ENCODE data around the gene ST3GAL6.

ST3GAL6 gene

DNA sequence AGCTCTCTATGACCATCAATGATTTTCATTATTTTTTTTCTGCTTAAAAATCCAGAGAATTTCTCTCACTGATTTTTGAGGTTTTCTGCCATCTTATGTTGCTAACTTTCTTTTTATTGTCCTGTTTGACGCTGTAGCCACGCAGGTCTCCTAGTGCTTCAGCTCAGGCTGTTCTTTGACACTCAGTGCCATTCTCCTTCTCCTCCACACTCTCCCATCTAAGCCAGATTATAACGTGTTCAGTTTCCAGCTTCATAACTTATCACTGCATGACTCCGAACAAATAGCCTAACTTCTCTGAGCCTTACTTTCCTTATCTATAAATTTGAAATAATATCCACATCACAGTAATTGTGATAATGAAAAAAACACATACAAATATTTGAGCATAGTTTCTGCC is 22.8 kb upstream of the ST3GAL6 start:
- DNase-seq (ENCODE audit: low read depth): no peak

DNA sequence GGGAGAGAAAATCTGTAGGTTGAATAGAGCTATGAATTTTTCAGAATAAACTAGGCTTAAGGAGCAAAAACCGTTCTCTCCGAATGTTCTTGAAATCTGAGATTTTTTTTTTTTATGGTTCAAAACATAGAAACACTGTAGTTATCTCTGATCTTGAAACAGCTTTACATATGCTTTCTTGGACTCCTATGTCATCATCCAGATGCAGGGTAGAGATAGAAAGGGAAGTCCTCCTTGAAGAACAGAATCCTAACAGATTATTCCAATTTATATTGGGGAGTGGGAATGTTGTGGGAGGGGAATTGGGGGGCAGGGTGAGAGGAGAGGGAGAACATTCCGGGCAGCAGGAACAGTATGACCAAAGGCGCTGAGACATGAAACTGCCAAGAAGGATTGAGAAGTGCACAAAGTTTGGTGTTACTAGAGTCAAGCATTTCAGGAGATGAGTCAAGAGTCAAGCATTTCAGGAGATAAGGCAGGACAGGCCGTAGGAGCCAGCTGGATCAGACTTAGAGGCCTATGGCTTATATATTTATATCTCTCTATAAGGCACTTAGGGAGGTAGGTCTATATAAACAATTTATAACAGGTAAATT is 21.9 kb upstream of the ST3GAL6 start:
- DNase-seq (ENCODE audit: low read depth): no peak

GRCh38 chr3:98743071-98743470 is 20.1 kb upstream of the ST3GAL6 start:
- no peak for DNase-seq (ENCODE audit: low read depth)

DNA sequence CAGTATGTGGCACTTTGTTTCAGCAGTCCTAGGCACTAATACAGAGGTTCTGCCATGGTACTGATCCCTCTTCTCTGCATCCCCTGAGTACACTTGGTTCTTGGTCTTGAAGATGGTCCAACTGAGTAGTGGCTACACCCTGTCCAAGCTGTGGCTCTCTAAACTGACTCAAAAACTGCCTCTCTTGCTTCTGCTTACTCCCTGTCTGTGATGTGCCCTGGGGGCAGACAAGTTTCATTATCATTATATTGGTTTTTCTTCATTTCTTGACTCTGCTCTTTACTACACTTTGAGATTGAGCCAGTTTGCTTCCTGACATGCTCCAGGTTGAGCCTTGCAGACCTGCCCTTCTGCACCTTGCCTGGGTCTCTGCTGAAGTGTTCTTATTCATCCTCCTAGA is 18.9 kb upstream of the ST3GAL6 start:
- DNase-seq (ENCODE audit: low read depth): no peak

DNA sequence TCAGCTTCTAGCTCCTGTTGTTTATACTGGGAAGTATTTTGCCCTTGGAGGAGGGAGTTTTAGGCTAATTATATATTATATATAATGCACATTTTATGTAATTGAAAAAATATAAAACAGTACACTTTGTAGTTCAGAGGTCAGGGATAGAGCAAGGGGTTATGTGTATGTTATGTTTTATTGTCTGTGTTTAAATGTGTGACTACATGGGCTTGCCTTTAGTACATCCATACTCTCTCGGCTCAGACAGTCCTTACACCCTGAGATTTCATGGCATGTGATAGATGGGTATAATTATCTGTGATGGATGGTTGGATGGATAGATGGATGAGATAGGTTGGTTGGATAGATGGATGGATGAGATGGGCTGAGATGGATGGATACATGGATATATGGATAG is 17.4 kb upstream of the ST3GAL6 start:
- no peak for DNase-seq (ENCODE audit: low read depth)

- no peak for DNase-seq (ENCODE audit: low read depth)
Observed at GRCh38 chr3:98746122-98746521, 17.0 kb upstream of the ST3GAL6 start.

DNA sequence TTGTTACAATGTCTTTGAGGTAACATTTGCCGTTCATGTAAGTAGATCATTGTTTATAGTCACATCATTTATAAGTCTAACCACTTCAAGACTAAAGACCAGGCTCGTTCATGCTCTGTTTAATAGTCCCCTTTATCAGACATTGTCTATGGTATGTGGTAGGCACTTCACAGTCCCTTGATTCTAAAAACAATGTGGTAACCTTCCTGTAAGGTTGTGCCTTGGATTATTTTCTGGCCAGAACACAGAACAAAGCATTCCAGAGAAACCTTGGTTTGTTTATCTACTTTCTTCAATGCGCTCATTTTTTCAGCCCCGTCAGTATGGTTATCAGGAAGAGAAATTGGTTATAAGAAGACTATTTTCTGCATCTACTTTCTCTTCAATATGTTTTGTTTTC is 16.3 kb upstream of the ST3GAL6 start:
- no peak for DNase-seq (ENCODE audit: low read depth)

DNA sequence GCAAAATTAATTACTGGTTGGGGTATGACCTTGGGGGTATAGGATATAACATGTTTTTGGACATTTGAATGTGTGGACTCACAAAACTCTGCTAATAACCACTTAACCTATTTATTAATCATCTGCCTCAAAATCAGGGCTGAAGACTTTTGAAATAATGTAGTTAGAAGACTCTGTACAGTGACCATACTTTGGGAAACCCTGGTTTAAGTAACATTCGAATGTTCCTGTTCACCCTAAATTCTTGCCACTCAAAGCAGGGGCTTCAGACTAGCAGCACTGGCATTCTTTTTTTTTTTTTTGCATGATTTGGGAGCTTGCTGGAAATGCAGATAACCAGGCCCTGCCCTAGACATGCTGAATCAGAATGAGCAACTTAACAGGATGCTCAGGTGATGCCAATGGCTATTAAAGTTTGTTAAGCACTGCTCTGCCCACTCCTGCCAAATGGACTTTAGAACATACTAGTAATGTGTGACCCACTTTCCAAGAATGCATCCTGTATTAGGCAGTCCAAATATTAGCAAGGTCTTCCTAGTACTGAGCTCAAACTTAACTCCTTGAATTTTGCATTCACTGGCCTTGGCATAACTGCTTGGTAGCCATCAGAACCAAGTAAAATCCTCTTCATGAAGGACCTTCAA is 12.7 kb upstream of the ST3GAL6 start:
- no peak for DNase-seq (ENCODE audit: low read depth)

DNA sequence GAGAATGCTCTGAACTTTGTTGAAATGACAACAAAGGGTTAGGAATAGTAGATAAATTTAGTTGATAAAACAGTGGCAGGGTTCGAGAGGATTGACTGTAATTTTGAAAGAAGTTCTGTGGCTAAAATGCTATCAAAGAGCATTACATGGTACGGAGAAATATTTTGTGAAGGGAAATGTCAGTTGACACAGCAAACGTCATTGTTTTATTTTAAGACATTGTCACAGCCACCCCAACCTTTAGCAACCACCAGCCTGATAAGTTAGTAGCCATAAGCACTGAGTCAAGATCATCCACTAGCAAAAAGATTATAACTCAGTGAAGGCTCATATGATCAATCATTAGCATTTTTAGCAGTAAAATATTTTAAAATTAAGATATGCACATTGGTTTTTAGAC is 8.7 kb upstream of the ST3GAL6 start:
- DNase-seq (ENCODE audit: low read depth): no peak

DNA sequence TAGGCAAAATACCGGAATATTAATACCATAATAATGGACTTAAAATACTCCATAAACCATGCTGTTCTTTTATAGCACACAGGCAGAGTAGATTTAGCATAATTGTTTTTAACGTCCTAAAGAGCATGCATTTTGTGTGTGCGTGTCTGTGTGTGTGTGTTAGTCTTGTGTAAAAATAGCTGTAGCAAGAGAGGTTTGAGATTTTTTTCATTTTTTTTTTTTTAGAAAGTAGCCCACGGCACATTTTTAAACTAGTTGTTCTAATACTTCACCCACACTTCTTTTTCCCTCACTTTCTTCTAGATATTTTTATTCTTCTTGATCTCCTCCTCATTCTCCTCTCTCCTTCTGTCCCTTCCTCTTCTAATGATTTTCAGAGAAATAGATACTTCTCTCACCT is 7.5 kb upstream of the ST3GAL6 start:
- no peak for DNase-seq (ENCODE audit: low read depth)

DNA sequence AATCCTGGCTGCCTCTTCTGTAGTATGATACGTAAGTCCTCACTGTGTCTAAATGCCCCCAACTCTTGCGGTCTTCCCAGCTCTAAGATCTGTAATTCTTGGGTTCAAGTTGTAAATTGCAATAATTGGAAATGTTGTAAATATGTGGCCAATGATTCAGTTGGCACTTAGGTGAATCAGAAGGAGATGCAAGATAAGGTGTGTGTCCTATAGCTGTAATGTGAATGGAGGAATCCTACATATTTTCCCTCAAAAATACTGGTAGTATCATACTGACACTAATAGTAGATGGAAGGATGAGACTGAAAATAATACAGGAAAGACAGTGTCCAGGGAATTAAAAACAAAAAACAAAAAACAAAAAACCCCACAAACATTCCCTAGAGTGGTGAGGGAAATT is 3.5 kb upstream of the ST3GAL6 start:
- DNase-seq (ENCODE audit: low read depth): no peak

DNA sequence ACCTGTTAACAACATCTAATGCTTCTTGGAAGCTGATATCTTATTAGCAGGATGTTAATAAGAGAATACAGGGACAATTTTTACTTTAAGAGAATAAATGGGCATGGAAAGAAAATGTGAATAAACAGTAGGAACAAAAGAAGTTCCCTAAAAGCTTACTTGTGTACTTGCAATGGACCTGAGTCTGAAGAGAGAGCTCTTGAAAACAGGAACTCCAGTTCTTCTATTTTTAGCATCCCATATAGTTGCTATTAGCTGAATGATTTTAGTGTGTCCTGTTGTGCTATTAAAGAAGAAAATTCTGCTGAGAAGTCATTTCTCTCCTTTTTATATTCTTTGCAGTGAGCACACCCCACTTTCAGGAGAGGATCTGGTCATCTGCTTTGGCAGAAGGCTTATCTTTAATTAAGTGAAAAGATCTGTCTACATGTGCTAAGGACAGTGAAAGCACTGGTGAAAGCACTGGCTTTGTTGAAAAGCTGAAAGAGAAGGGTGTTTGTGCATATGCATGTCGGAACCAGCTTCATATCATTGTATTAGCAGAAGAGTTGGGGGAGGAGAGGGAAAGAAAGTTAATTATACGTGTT is 1.4 kb upstream of the ST3GAL6 start:
- DNase-seq (ENCODE audit: low read depth): no peak

- no peak for DNase-seq (ENCODE audit: low read depth)
Observed at GRCh38 chr3:98763819-98764418, 779 bp downstream of the ST3GAL6 start.

DNA sequence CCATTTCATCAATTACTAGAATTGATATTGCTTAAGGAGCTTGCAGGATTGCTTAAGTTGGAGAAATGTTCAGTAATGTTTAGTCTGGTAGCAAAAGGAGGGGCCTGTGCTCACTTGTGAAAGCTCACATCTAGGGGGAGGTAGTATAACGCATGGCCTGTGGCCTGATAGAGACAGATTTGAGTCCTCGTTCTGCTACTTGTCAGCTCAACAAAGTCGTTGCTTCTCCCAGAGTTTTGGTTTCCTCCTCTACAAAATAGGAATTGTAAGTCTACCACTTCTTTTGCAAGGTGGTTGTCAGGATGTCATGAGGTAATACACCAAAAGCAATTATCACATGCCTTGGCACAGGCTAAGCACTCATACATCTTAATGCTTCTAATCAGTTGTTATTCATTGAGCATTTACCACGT is 1.3 kb downstream of the ST3GAL6 start:
- DNase-seq (ENCODE audit: low read depth): no peak

GRCh38 chr3:98765721-98766120 is 2.6 kb downstream of the ST3GAL6 start:
- no peak for DNase-seq (ENCODE audit: low read depth)

DNA sequence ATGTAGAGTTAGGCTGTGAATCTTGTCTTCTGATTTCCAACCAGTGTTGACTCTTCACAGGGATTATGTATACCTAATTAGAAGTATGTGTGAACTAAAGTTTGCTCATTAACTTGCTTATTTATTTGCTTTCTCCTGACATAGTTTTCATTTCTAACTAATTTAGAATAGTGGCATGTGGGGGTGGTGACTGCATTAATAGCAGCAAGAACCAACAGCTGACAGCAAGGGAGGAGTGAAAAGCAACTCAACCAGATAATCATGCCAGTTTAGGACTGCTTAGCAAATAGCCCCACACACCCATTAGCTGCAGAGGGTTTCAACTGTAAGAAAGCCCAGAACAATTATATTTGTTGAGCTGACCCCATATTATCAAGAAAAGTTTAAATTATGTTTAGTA is 3.8 kb downstream of the ST3GAL6 start:
- DNase-seq (ENCODE audit: low read depth): no peak

DNA sequence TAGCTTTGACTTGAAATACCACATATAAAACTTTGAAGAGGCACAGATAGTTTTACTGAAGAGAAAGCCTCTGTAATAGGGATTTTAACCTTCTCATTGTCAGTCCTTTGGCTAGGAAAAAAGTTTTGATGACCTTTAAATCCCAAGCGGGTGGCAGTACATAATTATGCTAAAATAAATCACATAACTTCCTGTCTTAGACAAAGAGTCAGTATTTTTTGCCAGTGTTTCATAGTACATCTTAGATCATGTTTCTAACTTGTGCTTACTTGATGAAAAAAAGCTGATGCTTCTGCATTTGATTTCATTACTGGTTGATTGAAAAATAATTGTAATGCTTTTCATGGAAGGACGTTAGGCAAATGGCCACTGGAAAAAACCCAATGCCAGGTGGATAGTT is 5.8 kb downstream of the ST3GAL6 start:
- DNase-seq (ENCODE audit: low read depth): no peak

GRCh38 chr3:98769448-98769847 is 6.3 kb downstream of the ST3GAL6 start:
- no peak for DNase-seq (ENCODE audit: low read depth)

- no peak for DNase-seq (ENCODE audit: low read depth)
Observed at GRCh38 chr3:98770261-98771039, 7.3 kb downstream of the ST3GAL6 start.

GRCh38 chr3:98772022-98772421 is 8.9 kb downstream of the ST3GAL6 start:
- no peak for DNase-seq (ENCODE audit: low read depth)

DNA sequence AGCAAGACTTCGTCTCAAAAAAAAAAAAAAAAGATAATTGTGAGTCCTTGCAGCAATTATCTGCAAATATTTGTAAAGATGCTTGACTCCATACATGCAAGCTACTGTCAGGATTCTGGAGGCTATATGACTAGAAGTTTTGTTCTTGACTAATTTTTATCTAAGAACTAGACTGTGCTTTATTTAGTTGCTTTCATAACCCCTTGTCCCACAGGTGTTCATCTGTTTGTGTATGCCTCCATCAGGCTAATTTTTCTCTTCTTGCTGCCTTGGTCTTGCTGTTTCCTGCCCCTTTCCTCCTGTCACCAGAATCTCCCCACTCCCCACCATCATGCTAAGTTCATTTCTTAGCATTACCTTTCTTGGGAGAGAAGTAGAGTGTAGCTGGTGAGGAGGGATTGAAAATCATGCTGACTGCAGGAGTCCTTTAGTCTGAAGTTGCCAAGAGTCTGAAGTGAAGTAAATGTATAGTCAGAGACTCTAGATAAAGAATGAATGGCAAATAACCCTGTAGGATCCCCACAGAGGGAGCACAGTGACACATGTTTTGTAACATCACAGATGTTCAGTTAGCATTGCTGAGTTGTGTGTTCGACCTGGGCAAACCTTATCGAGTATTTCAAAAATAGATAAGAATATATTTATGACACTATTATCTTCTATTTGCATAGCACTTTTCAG is 12.5 kb downstream of the ST3GAL6 start:
- no peak for DNase-seq (ENCODE audit: low read depth)

GRCh38 chr3:98776140-98776493 is 13.0 kb downstream of the ST3GAL6 start:
- no peak for DNase-seq (ENCODE audit: low read depth)
